NCI-H2171 (cell line): ENCODE data around the gene PFKP.

Experiments
- DNase-seq: peaks from one replicate; lab custom pipeline; 2025; lab: John Stamatoyannopoulos, UW

PFKP gene

DNA sequence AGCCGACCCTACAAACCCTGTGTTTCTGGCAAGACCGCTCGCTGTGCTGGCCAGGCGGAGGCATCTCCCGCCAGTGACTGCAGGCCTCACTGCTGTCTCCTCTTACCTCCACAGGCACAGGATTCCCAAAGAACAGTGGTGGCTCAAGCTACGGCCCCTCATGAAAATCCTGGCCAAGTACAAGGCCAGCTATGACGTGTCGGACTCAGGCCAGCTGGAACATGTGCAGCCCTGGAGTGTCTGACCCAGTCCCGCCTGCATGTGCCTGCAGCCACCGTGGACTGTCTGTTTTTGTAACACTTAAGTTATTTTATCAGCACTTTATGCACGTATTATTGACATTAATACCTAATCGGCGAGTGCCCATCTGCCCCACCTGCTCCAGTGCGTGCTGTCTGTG lies 69.0 kb downstream of the PFKP start:
- DNase-seq, result no peak

- DNase-seq, result no peak
Measured at GRCh38 chr10:3136763-3137611, 69.6 kb downstream of the PFKP start.

- DNase-seq, result no peak
Measured at GRCh38 chr10:3137958-3138726, 70.8 kb downstream of the PFKP start.

GRCh38 chr10:3139216-3139910 lies 72.0 kb downstream of the PFKP start:
- DNase-seq, result no peak

DNA sequence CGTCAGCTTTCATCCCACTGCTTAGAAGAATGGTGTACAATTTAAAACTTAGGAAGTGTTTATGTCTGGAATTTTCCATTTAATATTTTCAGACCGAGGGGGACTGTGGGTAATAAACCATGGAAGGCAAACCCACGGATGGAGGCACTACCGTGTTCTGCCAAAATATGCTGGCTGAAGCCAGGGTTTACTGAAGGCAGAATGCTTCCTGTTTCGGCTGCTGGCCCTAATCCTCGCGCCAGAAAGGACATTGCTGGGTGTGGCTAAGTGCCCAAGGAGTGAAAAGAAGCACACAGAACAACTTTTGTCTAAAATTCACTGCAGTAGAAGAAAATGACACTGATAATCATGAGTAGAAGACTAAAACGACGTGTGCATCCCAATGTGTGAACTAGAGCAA lies 72.9 kb downstream of the PFKP start:
- DNase-seq, result no peak

- DNase-seq, result no peak
Measured at GRCh38 chr10:3141351-3142005, 74.1 kb downstream of the PFKP start.

GRCh38 chr10:3142146-3142875 lies 75.0 kb downstream of the PFKP start:
- DNase-seq, result no peak

GRCh38 chr10:3143366-3143765 lies 76.0 kb downstream of the PFKP start:
- DNase-seq, result no peak

DNA sequence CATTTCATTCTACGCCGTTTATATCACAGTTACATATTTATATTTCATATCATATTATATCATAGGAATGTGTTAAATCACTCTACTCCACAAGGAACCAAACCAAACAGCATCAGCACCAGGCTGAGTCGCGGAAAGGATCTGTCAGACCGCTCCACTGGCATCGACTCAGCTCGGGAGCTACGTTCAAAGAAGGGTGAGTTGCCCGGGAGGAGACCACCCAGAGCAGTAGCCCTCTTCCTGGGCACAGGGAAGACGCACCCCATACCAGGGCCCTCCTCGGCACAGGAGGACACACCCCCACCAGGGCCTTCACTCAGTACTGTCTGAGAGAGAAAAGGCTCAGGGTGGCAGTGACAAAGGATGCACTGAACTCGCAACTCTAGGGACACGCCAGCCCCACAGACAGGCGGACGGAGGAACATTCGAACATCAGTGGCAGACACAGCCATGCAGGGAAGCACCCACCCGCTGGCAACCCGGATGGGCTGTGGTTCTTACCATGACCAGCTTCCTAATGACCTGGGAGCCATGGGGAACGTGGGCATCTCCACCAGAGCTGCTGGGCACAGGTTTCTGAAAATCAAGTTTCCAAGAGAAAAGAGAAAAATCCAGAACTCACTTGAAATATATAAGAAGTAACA lies 76.6 kb downstream of the PFKP start:
- DNase-seq, result no peak

DNA sequence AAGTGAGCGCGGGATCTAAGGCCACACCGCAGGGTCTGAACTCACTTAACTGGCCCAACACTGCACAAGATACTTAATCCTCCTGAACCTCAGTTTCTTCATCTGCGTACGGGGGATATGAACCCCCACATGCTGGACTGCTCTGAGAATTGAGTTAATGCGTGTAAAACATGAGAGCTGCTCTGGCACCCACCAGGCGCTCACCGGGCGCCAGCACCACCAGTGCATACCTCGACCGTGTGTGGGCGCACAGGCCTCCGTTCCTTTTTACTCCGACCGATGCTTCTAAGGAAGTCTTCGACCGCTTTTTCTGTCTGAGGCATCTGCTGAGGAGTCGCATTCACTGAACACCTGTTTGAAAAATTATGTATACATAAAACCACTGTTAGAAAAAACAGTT lies 78.0 kb downstream of the PFKP start:
- DNase-seq, result no peak

- no peak for DNase-seq
Measured at GRCh38 chr10:3146289-3146688, 78.9 kb downstream of the PFKP start.

GRCh38 chr10:3147117-3147820 lies 79.9 kb downstream of the PFKP start:
- DNase-seq, result no peak

- DNase-seq, result no peak
Measured at GRCh38 chr10:3148041-3148440, 80.7 kb downstream of the PFKP start.

GRCh38 chr10:3148994-3149393 lies 81.6 kb downstream of the PFKP start:
- DNase-seq, result no peak

DNA sequence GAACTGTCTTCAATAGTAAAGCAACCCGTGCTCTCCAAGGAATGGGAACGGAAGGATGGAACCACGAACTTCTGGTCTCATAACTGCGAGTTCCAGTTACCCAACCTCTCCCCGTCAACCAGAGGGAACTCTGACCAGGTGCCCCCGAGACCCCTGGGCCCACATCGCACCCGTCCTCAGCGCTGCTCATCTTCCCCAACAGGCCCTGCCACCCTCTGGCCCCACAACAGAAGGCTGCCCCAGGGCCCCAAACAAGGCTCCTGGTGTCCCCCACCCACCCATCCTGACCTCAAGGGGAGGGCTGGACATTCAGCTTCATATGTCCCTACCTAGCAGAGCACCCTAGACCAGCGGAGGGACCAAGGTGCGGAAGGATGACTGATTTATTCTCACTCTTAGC lies 82.6 kb downstream of the PFKP start:
- DNase-seq, result no peak

DNA sequence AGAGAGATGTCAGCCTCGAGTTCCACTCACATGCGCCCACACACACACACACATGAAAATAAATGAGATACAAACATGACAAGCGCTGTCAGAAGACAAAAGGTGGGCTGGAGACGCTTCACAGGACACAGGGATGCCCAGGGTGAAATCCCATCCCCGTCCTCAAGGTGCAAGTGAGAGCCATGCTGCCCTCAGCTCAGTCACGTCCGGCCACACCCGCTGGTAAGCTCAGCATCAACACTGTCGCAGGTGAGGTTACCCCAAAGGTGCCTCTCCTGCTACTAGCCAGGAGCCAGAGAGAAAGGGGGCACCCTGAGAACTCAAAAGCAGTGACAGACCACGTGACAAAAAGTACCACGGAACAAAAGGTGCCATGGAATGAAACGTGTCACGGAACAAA lies 83.0 kb downstream of the PFKP start:
- no peak for DNase-seq

DNA sequence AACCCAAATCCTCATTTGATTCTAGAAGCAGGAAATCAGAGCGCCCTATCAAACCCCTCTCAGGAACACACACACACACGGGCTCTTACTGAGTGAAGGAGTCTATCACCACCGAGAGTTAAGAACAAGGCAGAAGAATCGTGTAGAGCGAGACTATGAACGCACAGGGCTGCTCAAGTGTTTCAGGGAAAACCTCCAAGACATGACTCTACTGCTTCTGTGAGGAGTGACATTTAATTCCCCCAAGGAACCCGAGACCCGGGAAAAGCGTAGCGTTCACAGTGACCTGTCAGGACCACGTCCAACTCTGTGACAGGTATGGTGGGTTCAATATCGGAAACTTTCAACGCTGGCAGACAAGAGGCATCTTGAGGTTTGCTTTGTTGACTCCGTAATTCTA lies 83.6 kb downstream of the PFKP start:
- DNase-seq, result no peak

DNA sequence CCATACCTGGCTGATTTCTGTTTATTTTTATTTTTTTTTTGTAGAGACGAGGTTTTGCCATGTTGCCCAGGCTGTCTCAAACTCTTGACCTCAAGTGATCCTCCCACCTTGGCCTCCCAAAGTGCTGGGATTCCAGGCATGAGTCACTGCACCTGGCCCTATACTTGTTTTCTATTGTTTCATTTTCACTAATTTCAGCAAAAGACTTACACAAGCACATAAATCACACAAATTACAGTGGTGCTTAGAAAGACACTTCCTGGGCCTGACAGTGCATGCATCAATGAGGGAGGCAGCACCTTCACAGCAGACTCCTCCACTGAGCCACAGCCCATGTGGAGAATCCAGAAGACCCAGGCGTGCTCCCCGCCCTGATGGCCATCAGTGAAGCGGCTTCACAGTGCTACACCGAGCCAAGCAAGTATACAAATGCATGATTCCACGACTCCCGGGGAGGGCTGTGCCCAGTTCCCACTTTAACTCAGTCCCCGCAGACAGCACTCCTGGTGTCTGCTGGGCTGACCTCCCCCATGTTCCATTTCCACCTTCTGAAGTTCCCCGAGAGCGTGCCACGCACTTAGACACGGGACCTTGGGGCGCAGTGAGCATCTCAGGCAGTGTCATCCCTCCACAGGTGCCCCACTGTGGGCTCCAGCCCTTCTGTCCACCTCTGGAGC lies 84.7 kb downstream of the PFKP start:
- no peak for DNase-seq

- DNase-seq, result no peak
Measured at GRCh38 chr10:3152566-3152935, 85.2 kb downstream of the PFKP start.

DNA sequence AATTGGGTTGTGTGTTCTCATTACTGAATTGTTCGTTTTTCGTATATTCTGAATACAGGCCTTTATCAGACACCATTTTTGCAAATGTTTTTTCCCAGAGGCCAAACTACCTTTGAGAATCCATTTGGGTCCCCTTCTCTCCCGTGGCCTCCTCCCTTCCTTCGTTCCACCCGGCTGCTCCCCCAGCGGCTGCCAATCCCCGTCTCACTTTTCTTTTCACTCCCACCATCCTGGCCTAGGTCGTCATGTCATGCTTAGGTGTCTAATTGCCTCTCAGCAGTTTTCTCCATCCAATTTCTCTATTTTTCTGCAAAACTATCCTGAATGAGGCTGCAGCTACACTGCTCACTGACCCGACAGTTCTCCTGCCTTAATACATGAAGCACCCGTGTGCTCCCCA lies 87.3 kb downstream of the PFKP start:
- DNase-seq, result no peak
